ENCODE data around the gene RAPGEF5. TPM values are rescaled to one million over a fixed set of nuclear protein-coding genes. Genes with fewer than 3 reads are reported as not detected.

Gene RAPGEF5
- total RNA-seq, 1 donor from 2014 or later, result 1.1 TPM

- no peak for TF ChIP-seq CTCF (IDR thresholded peaks at IDR 0.05; ENCODE audit: insufficient read depth, low read length, poor library complexity, severe bottlenecking)
- H3K4me3 ChIP-seq (ENCODE audit: low read depth, low read length), result no peak overlapping the region
- no peaks in the 10 kb centered on the region for H3K36me3 ChIP-seq (ENCODE audit: control insufficient read depth, insufficient read depth, low read length)
- no peaks in the 10 kb centered on the region for H3K27me3 ChIP-seq (ENCODE audit: control insufficient read depth, insufficient read depth, low read length)
- no peak for DNase-seq (ENCODE audit: low read depth)
Measured at GRCh38 chr7:22216832-22217475, 140.0 kb downstream of the RAPGEF5 start.

- Histone ChIP-seq H3K27me3 (ENCODE audit: control insufficient read depth, insufficient read depth, low read length) (no peaks in the 10 kb centered on the region), H3K4me3 (ENCODE audit: low read depth, low read length) (no peak overlapping the region), H3K36me3 (ENCODE audit: control insufficient read depth, insufficient read depth, low read length) (no peaks in the 10 kb centered on the region)
- no peak for TF ChIP-seq CTCF (IDR thresholded peaks at IDR 0.05; ENCODE audit: insufficient read depth, low read length, poor library complexity, severe bottlenecking)
- DNase-seq (ENCODE audit: low read depth), result no peak
Measured at GRCh38 chr7:22216309-22216708, 140.6 kb downstream of the RAPGEF5 start.

GRCh38 chr7:22214000-22214399 lies 143.0 kb downstream of the RAPGEF5 start:
- no peak for TF ChIP-seq CTCF (IDR thresholded peaks at IDR 0.05; ENCODE audit: insufficient read depth, low read length, poor library complexity, severe bottlenecking)
- H3K36me3 ChIP-seq (ENCODE audit: control insufficient read depth, insufficient read depth, low read length), result no peaks in the 10 kb centered on the region
- no peaks in the 10 kb centered on the region for H3K27me3 ChIP-seq (ENCODE audit: control insufficient read depth, insufficient read depth, low read length)
- no peak overlapping the region for H3K4me3 ChIP-seq (ENCODE audit: low read depth, low read length)
- DNase-seq (ENCODE audit: low read depth), result no peak

- Histone ChIP-seq H3K27me3 (ENCODE audit: control insufficient read depth, insufficient read depth, low read length) (no peaks in the 10 kb centered on the region), H3K36me3 (ENCODE audit: control insufficient read depth, insufficient read depth, low read length) (no peaks in the 10 kb centered on the region), H3K4me3 (ENCODE audit: low read depth, low read length) (no peak overlapping the region)
- no peak for TF ChIP-seq CTCF (IDR thresholded peaks at IDR 0.05; ENCODE audit: insufficient read depth, low read length, poor library complexity, severe bottlenecking)
- no peak for DNase-seq (ENCODE audit: low read depth)
Measured at GRCh38 chr7:22213081-22213480, 143.9 kb downstream of the RAPGEF5 start.

- H3K4me3 ChIP-seq (ENCODE audit: low read depth, low read length), result no peak overlapping the region
- no peak for DNase-seq (ENCODE audit: low read depth)
- H3K36me3 ChIP-seq (ENCODE audit: control insufficient read depth, insufficient read depth, low read length), result no peaks in the 10 kb centered on the region
- TF ChIP-seq CTCF (IDR thresholded peaks at IDR 0.05; ENCODE audit: insufficient read depth, low read length, poor library complexity, severe bottlenecking), result no peak
- H3K27me3 ChIP-seq (ENCODE audit: control insufficient read depth, insufficient read depth, low read length), result no peaks in the 10 kb centered on the region
Measured at GRCh38 chr7:22210967-22211366, 146.0 kb downstream of the RAPGEF5 start.

GRCh38 chr7:22210355-22210754 lies 146.6 kb downstream of the RAPGEF5 start:
- Histone ChIP-seq H3K27me3 (ENCODE audit: control insufficient read depth, insufficient read depth, low read length) (no peaks in the 10 kb centered on the region), H3K36me3 (ENCODE audit: control insufficient read depth, insufficient read depth, low read length) (no peaks in the 10 kb centered on the region), H3K4me3 (ENCODE audit: low read depth, low read length) (no peak overlapping the region)
- no peak for DNase-seq (ENCODE audit: low read depth)
- no peak for TF ChIP-seq CTCF (IDR thresholded peaks at IDR 0.05; ENCODE audit: insufficient read depth, low read length, poor library complexity, severe bottlenecking)
